HCT116 (cell line): Measurements from ENCODE around the gene HOPX. TPM values are rescaled to one million over a fixed set of nuclear protein-coding genes. Genes with fewer than 3 reads are reported as not detected.

Experiments used
- ATAC-seq: fragments of 200-7000 bp; cut with Tn5 transposase; 2 replicates; pipeline ENCODE4 v1.9.1; 2020; ENCODE audit warnings: mild to moderate bottlenecking, moderate library complexity
- BruUV-seq: library from RNA; stranded (reverse); fragments of 400-500 nt; replicated peaks from 2 replicates; lab custom pipeline; 2021; lab: Mats Ljungman, UMichigan
- CTCF ChIA-PET: fragments of 300-600 bp; sonication (Branson Sonifier 250); formaldehyde crosslinking; loops from one replicate; lab custom pipeline; 2021; ENCODE audit warnings: antibody characterized with exemption; lab: Charles Lee
- POLR2A ChIA-PET: fragments of 300-600, 350-600 bp; sonication (Branson Sonifier 250); formaldehyde crosslinking; loops from one replicate; lab custom pipeline; 2021; ENCODE audit warnings: antibody characterized with exemption; lab: Charles Lee
- RAD21 ChIA-PET, 2 experiments: fragments of 300-600 bp; sonication (Branson Sonifier 250); formaldehyde crosslinking; loops; one replicate each; lab custom pipeline; 2023; ENCODE audit warnings: low total read pairs in 2 of 2; ENCODE audit not compliant: uncharacterized antibody in 2 of 2, unreplicated experiment in 2 of 2, low non-redundant PET in 1 of 2; lab: Charles Lee
- DNase-seq: peaks from one replicate; pipeline ENCODE4 v3.0.0-alpha.2; 2010; ENCODE audit warnings: low read depth, low spot score
- H2AFZ ChIP-seq: fragments of 200-600 bp; shearing (Covaris generic), sonication (generic); 2 replicates; pipeline ENCODE4 v1.6.1; 2017; ENCODE audit warnings: low read depth, mixed run types, mixed read lengths, antibody characterized with exemption, low read length; ENCODE audit not compliant: poor library complexity, severe bottlenecking
- H3K27ac ChIP-seq: 2 replicates; pipeline ENCODE4 v1.5.1; 2012; ENCODE audit warnings: low read depth, low read length
- H3K27me3 ChIP-seq: fragments of 200-600 bp; sonication (generic); 2 replicates; pipeline ENCODE4 v1.6.1; 2016; ENCODE audit warnings: mixed run types, low read length, mixed read lengths; ENCODE audit not compliant: insufficient read depth
- H3K36me3 ChIP-seq, 2 experiments: fragments of 200-500 bp in 1 of 2; fragments of 200-600 bp in 1 of 2; sonication (Bioruptor generic) in 1 of 2; sonication (generic) in 1 of 2; 2 replicates each; pipeline versions ENCODE4 v1.5.1 to v1.6.1; 2014 to 2016; ENCODE audit warnings: low read length in 2 of 2, inconsistent platforms in 1 of 2, mixed read lengths in 1 of 2, mixed run types in 1 of 2; ENCODE audit not compliant: insufficient read depth in 2 of 2, control insufficient read depth in 1 of 2
- H3K4me1 ChIP-seq, 2 experiments: fragments of 200-600 bp in 1 of 2; sonication (generic) in 1 of 2; 2 replicates each; pipeline versions ENCODE4 v1.5.1 to v1.6.1; 2012 to 2017; ENCODE audit warnings: low read length in 2 of 2, inconsistent platforms in 1 of 2, mild to moderate bottlenecking in 1 of 2, mixed read lengths in 1 of 2, mixed run types in 1 of 2, moderate library complexity in 1 of 2; ENCODE audit not compliant: insufficient read depth in 2 of 2, control insufficient read depth in 1 of 2
- H3K4me2 ChIP-seq: fragments of 200-600 bp; sonication (generic); 2 replicates; pipeline ENCODE4 v1.6.1; 2017; ENCODE audit warnings: mixed run types, low read length, mixed read lengths
- H3K4me3 ChIP-seq, 2 experiments: fragments of 200-600 bp in 1 of 2; sonication (generic) in 1 of 2; replicated peaks in 1 of 2; 2 replicates each; pipeline ENCODE4 v1.5.1; 2011 to 2016; ENCODE audit warnings: low read length in 2 of 2, control low read depth in 1 of 2, low read depth in 1 of 2, mild to moderate bottlenecking in 1 of 2, mixed read lengths in 1 of 2, mixed run types in 1 of 2
- H3K79me2 ChIP-seq: fragments of 200-600 bp; sonication (generic); 2 replicates; pipeline ENCODE4 v1.6.1; 2017; ENCODE audit warnings: mild to moderate bottlenecking, mixed run types, low read length, moderate library complexity, mixed read lengths; ENCODE audit not compliant: insufficient read depth
- H3K9ac ChIP-seq: fragments of 200-600 bp; sonication (generic); 2 replicates; pipeline ENCODE4 v1.6.1; 2016; ENCODE audit warnings: low read length, mixed read lengths
- H3K9me2 ChIP-seq: fragments of 200-600 bp; sonication (generic), shearing (Covaris generic); 2 replicates; pipeline ENCODE4 v1.6.1; 2017; ENCODE audit warnings: mixed run types, mild to moderate bottlenecking, moderate library complexity; ENCODE audit not compliant: insufficient read depth
- H3K9me3 ChIP-seq, 2 experiments: fragments of 200-500 bp in 1 of 2; fragments of 200-600 bp in 1 of 2; sonication (Bioruptor generic) in 1 of 2; sonication (generic) in 1 of 2; 2 replicates each; pipeline ENCODE4 v1.6.1; 2014 to 2017; ENCODE audit warnings: low read length in 2 of 2, mixed read lengths in 2 of 2, inconsistent platforms in 1 of 2, low read depth in 1 of 2, mild to moderate bottlenecking in 1 of 2, mixed run types in 1 of 2, moderate library complexity in 1 of 2; ENCODE audit not compliant: control insufficient read depth in 1 of 2, insufficient read depth in 1 of 2
- H4K20me1 ChIP-seq: fragments of 200-600 bp; sonication (generic), shearing (Covaris generic); 2 replicates; pipeline ENCODE4 v1.6.1; 2017; ENCODE audit warnings: mixed run types, mild to moderate bottlenecking, moderate library complexity; ENCODE audit not compliant: insufficient read depth
- CBX3 ChIP-seq: IDR thresholded peaks from 2 replicates; pipeline ENCODE4 v1.6.1; 2012; ENCODE audit warnings: low read depth
- intact Hi-C: fragments of 100-400 bp; cut with micrococcal nuclease; formaldehyde crosslinking; loops from 2 replicates; pipeline ENCODE4 v1.10.0; 2022
- total RNA-seq: library from RNA; stranded (reverse); gene quantifications from one replicate; pipeline ENCODE4 v1.2.1, GENCODE V29; 2021; ENCODE audit not compliant: unreplicated experiment
- TF ChIP-seq, protein P1 (sequence below), 3 experiments: fragments of 200-600 bp in 1 of 3; sonication (generic) in 1 of 3; IDR thresholded peaks in 2 of 3; conservative IDR thresholded peaks in 1 of 3; 2 replicates each; pipeline ENCODE4 v1.5.1; 2012 to 2017; ENCODE audit warnings: low read depth in 2 of 3, low read length in 2 of 3, antibody characterized with exemption in 1 of 3, borderline replicate concordance in 1 of 3, control low read depth in 1 of 3, mild to moderate bottlenecking in 1 of 3, mixed read lengths in 1 of 3, mixed run types in 1 of 3, moderate library complexity in 1 of 3; ENCODE audit not compliant: insufficient read depth in 1 of 3

Gene HOPX
- total RNA-seq, 1 experiment from 2014 or later = 0.42 TPM

DNA sequence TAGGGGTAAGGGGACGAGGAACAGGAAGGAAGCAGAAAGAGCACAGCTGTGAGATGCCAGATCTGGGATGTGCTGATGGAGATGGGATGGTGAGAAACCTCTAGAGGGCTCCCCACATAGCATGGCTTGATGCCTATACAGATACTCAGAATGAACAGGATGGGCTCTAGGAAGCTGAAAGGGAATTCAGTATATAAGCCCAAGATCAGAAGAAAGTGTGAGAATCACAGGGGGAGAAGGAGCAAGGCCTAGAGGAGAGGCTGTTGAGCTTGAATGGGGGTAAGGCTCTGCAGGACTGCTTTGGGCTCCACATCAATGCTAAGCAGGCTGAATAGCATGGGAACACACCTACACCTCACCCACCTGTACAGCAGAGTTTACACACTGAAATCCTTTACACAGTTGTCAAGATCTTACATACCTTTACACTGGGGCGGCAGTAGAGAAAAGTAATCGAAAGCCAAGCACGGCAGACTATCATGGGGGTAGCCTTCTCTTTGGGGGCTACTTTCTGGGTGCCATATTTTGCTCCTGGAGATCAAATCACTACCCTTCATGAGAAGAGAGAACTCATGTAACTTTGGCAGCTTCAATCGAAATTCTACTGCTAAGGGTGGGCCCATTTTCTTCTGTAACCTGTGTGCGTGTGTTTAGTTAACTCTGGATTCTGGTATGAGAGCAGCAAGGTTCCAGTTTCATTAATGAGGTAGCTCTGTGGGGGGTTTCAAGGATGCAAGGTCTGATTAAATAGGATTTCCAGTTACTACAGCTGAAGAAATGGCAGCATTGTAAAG lies 30.6 kb downstream of the HOPX start:
- Histone ChIP-seq H3K4me1 (peaks cover 0 to 11% of the 10 kb centered on the region in 2 experiments; a peak in 1 of 4 replicates), H3K4me3 (no peak overlapping the region), H3K79me2 (no peaks in the 10 kb centered on the region), H3K9ac (no peak overlapping the region), H3K4me2 (no peak overlapping the region), H2AFZ (no peak overlapping the region), H3K27me3 (no peaks in the 10 kb centered on the region), H3K9me2 (no peaks in the 10 kb centered on the region), H3K27ac (no peak overlapping the region), H3K9me3 (peaks cover 0 to 4% of the 10 kb centered on the region in 2 experiments; a peak in 1 of 4 replicates)
- BruUV-seq = no TSS peak
- POLR2A ChIA-PET = interaction anchor here (2.0 kb wide), 1 partner anchor 10 kb away, joined by 6 read pairs; no protein-coding TSS in a partner anchor
- DNase-seq = no peak
- intact Hi-C loops = no loop called here
- RAD21 ChIA-PET = interaction anchor here in 1 of 2 experiments (1.0 kb wide), 1 partner anchor 9 kb away, joined by 3 read pairs; no protein-coding TSS in a partner anchor
- CTCF ChIA-PET = interaction anchor here (3.1 kb wide), 1 partner anchor 10 kb away, joined by 17 read pairs; no protein-coding TSS in a partner anchor
- TF ChIP-seq, protein P1, sequence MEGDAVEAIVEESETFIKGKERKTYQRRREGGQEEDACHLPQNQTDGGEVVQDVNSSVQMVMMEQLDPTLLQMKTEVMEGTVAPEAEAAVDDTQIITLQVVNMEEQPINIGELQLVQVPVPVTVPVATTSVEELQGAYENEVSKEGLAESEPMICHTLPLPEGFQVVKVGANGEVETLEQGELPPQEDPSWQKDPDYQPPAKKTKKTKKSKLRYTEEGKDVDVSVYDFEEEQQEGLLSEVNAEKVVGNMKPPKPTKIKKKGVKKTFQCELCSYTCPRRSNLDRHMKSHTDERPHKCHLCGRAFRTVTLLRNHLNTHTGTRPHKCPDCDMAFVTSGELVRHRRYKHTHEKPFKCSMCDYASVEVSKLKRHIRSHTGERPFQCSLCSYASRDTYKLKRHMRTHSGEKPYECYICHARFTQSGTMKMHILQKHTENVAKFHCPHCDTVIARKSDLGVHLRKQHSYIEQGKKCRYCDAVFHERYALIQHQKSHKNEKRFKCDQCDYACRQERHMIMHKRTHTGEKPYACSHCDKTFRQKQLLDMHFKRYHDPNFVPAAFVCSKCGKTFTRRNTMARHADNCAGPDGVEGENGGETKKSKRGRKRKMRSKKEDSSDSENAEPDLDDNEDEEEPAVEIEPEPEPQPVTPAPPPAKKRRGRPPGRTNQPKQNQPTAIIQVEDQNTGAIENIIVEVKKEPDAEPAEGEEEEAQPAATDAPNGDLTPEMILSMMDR (IDR thresholded peaks at IDR 0.05 in 2 of 3, conservative IDR thresholded peaks at IDR 0.05 in 1 of 3; ENCODE audit: borderline replicate concordance in 1 of 3, insufficient read depth in 1 of 3, low read depth in 2 of 3, low read length in 2 of 3) = peak; percentile 3 to 15 (median 10); a peak in 1 of 6 replicates
- no peak for TF ChIP-seq CBX3
- TF ChIP-seq, all 23 proteins: peak for 1
- ATAC-seq = peak; percentile 78
- Histone ChIP-seq H4K20me1 (no peaks in the 10 kb centered on the region), H3K36me3 (no peaks in the 10 kb centered on the region)
